HG03139 (cell line): Measurements from ENCODE around the gene CRYL1.

Experiments
- ATAC-seq: cut with Tn5 transposase; IDR thresholded peaks from one replicate; pipeline ENCODE4 v1.9.1; 2021; ENCODE audit not compliant: unreplicated experiment

The CRYL1 gene

GRCh38 chr13:20428666-20429644 is 96.7 kb downstream of the CRYL1 start:
- ATAC-seq: no peak

GRCh38 chr13:20426766-20427448 is 98.8 kb downstream of the CRYL1 start:
- ATAC-seq: no peak

- ATAC-seq: peak; percentile 69
These were observed 99.8 kb downstream of the CRYL1 start for GRCh38 chr13:20425819-20426219.

- ATAC-seq: no peak
These were observed 100.7 kb downstream of the CRYL1 start for GRCh38 chr13:20424949-20425348.

GRCh38 chr13:20424559-20424852 is 101.2 kb downstream of the CRYL1 start:
- no peak for ATAC-seq

- no peak for ATAC-seq
These were observed 103.3 kb downstream of the CRYL1 start for GRCh38 chr13:20422362-20422761.

GRCh38 chr13:20420938-20421337 is 104.7 kb downstream of the CRYL1 start:
- ATAC-seq: no peak

- ATAC-seq: no peak
These were observed 106.7 kb downstream of the CRYL1 start for GRCh38 chr13:20418953-20419352.

- no peak for ATAC-seq
These were observed 109.4 kb downstream of the CRYL1 start for GRCh38 chr13:20416223-20416745.

- no peak for ATAC-seq
These were observed 110.0 kb downstream of the CRYL1 start for GRCh38 chr13:20415694-20416107.

- ATAC-seq: no peak
These were observed 110.4 kb downstream of the CRYL1 start for GRCh38 chr13:20415306-20415679.

GRCh38 chr13:20414546-20415305 is 110.9 kb downstream of the CRYL1 start:
- ATAC-seq: no peak

- no peak for ATAC-seq
These were observed 112.8 kb downstream of the CRYL1 start for GRCh38 chr13:20412691-20413355.

GRCh38 chr13:20411638-20412342 is 113.9 kb downstream of the CRYL1 start:
- ATAC-seq: peak; percentile 90

- ATAC-seq: no peak
These were observed 114.9 kb downstream of the CRYL1 start for GRCh38 chr13:20410726-20411125.

GRCh38 chr13:20408181-20408580 is 117.5 kb downstream of the CRYL1 start:
- no peak for ATAC-seq

GRCh38 chr13:20407759-20408158 is 117.9 kb downstream of the CRYL1 start:
- no peak for ATAC-seq

- no peak for ATAC-seq
These were observed 120.0 kb downstream of the CRYL1 start for GRCh38 chr13:20405691-20406090.

- ATAC-seq: no peak
These were observed 121.0 kb downstream of the CRYL1 start for GRCh38 chr13:20404488-20405222.
